HG03095 (cell line): ENCODE results near the gene FBXW12.

ENCODE experiments used
- ATAC-seq: cut with Tn5 transposase; IDR thresholded peaks from one replicate; pipeline ENCODE4 v1.9.1; 2021; ENCODE audit warnings: moderate library complexity; ENCODE audit not compliant: unreplicated experiment

FBXW12 gene

DNA sequence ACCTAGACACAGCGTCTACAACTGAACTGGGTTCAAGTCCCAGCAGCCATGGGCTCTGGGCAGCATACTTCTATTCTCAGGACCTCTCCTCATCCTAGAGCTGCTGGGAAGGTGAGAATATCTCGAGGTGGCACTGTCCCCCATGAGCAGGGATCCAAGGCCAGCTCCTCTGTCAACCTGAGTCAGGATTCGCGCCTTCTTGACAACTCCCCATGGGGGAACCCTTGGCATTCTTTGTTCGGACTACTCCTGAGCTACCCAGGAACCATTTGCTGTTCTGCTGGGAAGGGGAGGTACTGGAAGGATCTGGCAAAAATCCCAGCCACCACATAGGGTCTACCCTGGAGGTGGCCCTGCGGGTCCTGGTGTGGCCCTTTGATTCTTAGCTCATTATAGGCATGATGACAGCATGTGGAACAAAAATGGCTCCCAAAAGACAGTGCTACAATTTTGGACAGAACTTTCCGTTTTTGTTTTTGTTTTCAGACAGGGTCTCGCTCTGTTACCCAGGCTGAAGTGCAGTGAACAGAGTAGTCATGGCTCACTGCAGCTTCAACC, 35.6 kb downstream of the FBXW12 start:
- ATAC-seq = no peak

DNA sequence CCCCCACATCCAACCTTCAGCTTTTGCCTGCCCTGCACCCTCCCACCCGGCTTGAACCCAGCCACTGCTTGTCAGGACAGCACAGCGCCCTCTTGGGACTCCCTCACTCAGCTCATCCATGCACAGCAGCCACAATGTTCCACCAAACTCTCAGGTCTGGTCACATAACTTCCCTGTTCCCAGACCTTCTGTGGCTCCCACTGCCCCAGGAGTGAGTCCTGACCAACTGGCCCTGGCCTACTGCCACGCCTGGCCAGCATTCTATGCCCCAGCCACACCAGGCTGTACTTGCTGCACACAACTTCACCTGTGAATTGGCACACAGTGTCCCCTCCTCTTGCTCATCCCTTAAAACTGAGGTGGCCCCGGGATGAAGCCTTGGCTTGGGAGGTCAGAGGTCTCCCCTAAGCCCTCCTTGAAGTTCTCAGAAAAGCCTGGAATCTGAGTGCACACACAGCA, 36.8 kb downstream of the FBXW12 start:
- no peak for ATAC-seq

DNA sequence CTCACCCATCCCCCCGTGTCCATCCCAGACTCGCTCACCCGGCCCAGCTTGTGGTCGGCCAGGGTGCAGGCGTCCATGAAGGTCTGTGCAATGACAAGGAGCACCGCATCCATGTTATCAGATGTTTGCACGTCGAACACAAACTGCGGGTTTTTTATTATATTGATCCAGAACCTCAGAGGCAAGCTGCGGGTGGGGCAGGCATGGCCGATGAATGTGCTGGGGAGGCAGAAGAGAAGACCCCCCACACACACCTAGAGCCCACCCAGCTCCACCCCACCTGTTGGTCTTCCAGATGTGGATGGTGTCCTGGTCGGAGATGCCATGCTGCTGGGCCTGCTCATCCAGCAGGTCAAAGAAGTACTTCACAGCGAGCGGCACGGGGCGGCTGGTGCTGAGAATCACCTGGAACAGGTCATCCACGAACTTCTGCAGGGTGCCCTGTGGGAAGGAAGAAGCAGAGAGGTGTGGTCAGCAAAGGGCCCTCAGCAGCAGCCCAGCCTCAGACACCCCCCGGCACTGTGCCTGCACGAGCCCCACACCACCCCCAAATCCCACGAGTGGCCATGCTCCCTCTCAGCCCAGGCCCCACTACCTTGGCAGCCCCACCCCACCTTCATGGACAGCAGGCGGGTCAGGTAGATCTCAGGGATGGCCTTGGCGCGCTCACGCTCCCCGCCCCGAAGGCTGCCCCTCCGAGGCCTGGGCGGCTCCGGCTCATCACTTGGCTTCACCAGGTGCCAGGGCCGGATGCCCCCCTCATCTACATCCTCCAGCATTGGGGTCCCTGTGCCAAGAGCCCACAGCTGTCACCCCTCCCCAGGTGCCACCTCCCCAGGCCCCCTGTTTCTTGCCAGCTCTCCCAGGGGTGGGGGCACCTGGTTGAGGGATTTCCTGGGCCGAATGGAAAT, 37.5 kb downstream of the FBXW12 start:
- no peak for ATAC-seq

DNA sequence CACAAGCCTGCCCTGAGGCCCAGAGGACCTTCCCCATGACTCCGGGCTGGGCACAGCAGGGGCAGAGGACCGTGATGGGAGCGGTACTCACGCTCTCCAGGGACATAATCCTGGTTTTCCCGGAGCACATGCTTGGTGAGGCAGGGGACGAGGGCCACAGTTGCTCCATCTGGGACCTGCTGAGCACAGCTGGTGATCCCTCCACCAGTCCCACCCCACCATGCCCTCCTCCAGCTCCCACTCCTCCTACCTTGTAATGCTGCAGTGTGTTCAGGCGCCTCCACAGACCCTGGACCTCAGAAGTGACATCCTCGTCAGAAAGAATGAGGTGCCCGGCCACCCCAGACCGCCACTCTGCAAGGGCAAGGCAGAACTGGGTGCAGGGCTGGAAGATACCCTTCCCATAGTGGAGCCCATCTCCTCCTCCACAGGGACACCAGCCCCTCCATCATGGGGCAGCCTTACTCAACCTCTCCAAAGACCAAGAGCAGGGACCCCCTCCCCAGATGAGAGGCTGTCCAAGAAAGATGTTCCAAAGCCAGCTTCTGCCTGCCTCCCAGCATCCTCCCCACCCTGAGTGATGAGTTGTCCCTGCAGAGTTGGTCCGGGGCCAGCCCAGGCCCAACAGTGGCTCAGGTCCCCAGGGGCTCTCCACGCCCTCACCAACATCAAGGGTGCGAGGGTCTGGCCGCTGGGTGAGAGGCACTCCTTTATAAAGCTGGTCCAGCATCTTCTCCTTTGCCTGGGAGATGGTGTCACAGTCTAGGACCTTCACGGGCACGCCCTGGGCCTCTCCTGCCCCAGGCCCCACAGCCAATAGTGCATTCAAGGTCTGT, 38.4 kb downstream of the FBXW12 start:
- no peak for ATAC-seq

DNA sequence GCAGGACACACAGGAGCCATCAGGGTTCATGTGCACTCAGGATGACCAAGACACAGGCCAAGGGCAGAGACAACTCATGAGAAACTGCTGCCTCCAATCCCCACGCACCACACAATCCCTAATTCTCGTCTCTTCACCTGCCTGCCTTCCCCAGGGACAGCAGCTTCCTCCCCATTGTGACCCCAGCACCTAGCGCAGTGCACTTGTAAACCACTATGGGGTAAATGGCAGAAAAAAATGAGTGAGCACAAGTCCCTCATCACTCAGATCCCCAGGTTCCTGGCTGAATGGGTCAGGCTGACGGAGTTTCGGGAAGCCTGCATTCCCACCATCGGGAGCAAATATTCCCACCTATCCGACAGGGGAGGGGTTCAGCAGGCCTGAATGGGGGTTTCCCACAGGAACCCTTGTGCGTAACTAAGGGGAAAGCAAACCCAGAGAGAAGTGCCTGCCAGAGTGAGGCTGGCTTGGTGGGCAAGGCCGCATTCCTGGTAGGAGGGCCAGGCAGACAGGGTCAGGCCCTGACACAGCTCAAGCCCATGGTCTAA, 39.1 kb downstream of the FBXW12 start:
- no peak for ATAC-seq

DNA sequence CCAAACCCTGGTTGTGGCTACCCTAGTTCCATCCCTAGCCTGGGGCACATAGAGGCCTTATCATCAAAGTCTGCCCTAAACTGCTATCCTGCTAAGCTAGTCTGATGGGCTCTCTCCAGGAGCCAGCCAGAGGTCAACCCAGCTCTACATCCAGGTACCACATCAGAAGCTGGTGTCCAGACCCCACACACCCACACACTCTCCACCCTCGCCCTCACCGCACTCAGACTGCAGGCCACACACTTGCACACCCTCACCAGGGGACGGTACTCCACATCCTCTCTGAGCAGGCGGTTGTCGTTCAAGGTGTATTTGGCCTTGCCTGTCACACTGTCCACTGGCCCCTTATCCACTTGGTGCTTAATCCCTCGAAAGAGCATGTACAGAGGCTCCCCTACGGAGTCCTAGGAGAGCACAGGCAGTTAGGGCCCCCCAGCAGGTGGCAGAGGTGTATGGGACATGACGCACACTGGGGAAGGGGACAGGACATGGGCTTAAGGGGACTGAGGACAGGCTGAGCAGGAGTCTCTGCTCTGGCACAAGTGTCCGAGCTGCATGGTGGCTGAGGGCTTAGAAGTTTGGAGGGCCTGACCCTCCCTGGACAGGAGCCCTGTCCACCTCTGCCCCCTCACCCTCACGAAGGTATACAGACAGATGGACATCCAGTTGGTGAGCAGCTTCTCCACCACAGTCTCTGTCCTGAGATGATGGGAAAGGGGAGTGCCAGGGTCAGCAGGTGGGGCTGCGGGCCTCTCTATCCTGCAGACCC, 39.8 kb downstream of the FBXW12 start:
- ATAC-seq = no peak

DNA sequence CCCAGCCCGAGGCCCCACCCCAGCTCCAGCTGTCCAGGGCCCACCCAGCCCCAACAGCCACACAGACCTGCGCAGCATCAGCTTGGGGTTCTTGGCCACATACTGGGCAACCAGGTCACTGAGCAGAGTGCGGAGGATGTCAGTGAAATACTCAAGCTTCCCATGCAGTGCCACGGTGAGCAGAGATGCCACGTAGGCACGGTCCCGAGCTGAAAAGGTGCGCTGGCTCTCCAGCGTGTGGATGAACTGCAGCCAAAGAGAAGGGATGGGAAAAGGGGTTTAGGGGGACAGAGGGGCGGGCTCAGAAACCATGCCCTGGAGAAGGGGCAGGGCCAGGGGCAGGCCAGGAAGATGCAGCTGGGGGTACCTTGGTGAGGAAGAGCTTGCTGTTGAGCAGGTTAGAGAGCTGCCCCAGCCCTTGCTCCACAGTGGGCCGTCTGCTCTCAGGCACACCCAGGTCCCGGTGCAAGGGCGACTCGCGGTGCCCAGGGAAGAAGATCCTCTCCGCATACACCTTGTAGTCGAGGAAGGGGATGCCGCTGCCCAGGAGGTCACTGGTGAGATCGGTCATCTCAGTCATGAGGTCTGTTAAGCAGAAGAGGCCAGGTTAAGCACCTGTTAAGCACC, 40.5 kb downstream of the FBXW12 start:
- ATAC-seq = no peak

DNA sequence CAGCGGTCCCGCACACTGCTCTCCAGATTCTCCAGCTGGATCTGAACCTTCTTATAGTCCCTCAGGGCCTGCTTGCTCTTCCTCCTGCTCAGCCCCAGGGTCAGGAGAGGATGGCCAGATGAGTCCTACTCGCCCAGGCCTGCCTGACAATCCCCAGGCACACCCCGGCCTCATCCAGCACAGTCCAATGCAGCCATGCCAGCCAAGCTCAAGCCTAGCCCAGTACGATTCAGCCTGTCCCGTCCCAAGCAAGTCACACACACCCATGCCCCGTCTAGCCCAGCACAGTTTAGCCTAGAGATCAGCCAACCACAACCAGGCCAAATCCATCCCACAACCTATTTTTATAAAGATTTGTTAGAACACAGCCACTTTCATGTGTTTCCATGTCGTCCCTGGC, 41.1 kb downstream of the FBXW12 start:
- no peak for ATAC-seq

DNA sequence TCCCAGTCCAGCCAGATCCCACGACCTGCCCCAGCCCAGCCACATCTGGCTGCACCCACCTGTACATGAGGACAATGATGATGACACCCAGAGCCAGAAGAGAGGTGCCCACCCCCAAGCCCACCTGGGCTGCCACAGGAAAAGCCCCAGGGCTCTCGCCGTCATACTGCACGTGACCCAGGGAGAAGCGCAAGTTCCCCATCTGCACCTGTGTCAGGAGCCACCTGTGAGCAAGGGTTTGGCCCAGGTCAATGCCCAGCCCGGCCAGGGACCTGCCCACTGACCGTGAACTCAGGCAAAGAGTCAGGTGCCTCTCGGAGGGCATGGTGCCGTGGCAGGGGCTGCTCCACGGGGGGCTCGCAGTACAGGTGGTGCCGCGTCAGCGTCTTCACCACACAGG, 41.6 kb downstream of the FBXW12 start:
- ATAC-seq = no peak

DNA sequence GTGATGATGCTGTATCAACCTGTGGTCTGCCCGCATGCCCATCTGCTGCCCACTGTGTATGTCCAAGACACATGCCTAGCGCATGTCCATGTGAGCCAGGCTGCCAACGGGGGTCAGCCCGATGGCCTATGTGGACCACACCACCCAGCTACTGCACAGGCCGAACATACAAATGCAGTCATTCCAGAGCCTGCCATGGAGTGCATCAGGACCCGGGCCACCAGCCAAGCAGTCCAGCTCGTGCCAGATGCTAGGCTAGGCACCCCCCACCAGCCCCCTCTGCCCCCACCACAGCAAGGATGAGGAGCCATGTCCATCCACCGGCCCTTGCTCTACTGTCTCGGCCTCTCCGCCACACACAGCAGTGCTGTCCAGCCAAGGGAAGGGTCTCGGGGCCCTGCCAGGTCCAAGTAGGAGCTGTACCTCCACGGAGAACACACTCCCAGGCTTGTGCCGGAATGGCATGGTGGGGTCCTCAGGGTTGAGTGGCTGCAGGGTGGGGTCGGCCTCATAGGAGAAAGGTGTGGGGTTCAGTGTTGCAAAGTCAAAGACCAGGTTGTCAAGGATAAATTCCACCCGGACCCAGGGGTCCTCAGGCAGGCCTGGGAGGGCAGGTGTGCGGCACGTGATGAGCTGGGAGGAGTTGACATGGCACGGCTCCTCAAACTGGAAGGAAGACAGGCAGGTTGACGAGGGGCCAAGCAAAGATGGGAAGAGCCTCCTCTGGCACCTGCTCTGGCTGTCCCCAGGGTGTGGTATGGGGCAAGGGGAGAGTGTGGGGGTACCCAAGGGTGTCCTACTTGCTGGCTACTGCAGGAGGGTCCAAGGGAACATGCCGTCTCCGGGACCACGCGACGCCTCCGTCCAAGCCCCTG, 42.6 kb downstream of the FBXW12 start:
- no peak for ATAC-seq

DNA sequence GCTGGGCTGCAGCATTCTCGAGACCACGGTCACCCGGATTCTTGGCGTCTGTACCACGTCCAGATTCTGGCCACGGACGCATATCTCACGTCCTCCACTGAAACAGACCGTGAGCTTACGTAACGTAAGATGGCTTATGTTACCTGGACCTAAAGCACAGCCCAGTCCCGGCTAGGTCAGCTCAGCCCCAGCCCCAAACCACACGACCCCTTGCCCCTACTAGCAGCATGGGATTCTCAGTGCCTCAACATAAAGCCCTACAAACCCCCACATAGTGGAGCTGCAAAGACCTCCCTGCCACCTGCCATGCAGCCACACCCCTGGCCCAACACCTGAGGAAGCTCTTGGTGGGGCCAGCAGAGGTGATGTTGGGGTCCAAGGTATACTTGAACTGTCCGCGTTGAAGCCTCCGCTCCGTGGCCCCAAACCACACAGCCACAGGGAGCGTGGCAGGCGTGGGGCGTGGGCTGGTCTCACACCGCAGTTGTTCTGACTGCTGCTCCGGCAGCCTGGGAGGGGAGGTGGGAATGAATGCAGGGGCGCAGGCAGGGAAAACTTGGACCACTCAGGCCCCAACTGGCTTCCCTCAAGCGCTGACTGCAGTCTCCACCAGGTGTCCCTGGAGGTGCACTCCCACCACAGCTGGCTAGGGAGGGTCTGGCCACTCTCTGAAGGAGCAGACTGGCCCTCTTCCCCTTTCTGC, 43.4 kb downstream of the FBXW12 start:
- no peak for ATAC-seq

DNA sequence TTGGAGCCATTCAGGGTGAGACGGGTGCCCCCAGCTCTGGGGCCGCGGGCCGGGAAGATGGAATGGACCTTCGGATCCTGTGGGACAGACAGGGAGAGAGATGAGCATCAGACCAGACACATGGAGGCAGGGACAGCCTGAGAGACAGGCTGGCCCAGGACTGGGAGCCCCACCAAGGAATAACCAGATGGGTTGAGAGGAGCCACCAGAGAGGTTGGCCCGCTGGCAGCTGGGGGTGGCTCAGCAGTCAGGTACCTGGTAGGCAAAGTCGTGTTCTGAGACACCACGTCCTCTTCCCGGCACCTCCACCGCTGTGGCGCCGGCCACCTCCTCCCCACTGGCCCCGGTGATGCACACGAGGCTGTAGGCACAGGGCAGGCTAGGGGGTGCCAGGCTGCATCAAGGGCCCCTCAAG, 44.1 kb downstream of the FBXW12 start:
- no peak for ATAC-seq

DNA sequence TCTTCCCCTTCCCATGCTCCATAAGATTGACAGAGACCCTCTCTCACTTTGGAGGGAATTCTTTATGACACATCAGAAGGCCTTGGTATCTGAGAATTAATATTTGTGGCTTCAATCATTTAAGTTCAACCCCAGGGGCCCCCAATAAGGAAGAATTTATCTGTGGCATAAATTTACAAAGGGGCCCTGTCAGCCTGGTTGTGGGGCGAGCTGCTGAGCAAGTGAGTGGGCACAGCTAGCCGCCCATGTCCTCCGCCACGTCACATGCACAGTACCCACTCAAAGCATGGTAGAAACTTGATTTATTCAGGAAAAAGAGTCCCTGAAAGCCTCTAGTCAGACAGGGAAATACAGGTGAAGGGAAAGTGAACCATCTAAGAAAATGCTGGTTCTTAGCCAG, 44.5 kb downstream of the FBXW12 start:
- no peak for ATAC-seq

DNA sequence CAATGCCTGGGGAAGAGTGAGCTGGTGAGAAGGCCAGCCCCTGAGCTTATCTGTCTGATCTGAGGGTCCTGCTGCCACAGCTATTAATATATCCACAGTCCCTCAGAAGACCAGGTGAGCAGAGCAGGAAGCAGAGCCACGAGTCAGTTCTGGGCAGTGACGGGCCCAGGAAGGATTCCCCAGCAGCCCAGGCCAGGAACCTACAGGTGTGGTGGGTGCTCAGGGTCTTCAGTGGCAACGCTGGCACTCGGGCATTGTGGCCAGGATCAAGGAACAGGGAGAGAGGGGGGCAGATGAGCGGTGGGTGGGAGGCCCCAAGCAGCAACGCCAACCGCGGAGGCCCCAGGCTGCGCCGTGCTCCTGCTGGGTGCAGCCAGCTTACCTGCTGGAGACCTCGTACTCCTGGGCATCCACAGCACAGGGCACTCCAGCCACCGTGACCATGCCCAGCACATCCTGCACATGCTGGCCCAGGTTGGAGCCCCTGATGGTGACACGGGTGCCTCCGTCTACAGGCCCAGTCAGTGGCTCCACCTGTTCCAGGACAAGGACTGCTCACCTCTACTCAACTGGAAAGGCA, 45.6 kb downstream of the FBXW12 start:
- ATAC-seq = no peak

DNA sequence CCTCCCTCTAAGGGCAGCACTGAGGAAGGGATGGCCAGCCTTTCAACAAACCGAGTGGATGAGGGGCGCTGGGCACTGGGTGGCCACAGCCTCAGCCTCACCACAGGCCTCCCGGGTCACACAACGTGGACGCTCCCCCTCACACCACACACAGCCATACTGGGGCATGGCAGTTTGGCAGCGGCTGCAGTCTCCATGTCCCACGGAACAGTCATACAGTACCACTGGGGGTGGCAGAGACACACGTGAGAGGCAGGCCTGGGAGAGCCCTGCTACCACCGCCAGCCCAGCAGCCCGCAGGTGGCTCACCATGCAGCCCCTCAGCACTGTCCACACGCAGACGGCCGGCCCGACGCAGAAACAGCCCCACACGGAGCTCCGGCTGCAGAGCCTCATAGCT, 46.1 kb downstream of the FBXW12 start:
- no peak for ATAC-seq

DNA sequence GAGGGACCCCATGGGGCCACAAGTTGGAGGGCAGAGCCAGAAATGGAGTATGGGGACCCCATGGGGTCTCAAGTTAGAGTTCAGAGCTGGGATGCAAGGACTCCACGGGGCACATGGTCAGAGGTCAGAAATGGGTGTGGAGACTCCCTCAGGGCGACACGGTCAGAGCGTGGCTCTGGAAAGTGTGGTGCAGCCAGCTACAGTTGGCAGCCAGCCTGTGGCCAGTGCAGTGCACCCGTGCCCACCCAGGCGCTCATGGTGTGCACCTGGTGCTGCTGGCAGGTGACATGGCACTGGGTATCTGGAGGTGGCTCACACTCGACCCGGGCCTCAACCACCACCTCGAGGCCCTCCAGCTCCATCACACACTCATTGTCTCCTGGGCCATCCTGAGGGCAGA, 46.6 kb downstream of the FBXW12 start:
- no peak for ATAC-seq

DNA sequence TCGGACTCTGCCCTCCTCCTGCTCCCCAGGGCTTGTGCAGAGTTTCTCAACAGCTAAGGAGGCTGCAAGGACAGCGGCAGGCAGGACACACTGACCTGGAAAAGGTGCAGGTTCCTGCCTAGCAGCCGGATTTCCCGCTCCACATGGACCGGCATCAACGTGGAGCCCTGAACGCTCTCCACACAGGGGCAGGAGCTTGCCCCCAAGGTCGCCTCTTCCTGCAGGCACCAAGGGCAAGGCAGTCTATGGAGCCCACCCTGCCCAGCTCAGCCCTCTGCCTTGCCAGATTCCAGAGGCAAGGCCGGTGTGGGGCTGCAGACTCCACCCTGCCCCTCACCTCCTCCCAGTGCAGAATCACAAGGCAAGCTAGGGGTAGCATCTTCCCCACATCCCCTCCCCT, 47.1 kb downstream of the FBXW12 start:
- ATAC-seq = no peak

DNA sequence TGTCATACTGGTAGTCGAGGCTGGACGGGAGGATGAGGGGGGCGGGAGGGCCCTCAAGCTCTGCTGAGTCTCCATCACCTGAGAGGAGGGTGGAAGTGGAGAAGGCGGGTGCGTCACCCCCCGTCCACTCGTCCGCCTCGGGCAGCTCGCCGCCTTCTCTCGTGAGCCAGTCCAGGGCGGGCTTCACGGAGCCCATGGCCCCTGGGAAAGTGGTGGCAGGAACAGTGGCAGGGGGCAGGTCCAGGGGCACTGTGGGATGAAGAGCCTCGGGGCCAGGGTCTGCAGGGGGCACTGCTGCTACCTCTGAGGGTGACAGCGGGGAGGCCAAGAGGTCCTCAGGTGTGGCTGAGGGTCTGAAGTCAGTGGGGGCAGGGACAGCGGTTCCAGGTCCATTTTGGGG, 47.6 kb downstream of the FBXW12 start:
- ATAC-seq = no peak
